Mesendoderm (in vitro differentiated cells): Measurements from ENCODE around the gene GDPD5.

ENCODE experiments used
- DNase-seq: peaks from one replicate; pipeline ENCODE4 v3.0.0; 2013
- H2AK5ac ChIP-seq: 2 replicates; pipeline ENCODE4 v1.6.1; 2013; ENCODE audit warnings: low read length, inconsistent platforms
- H2BK120ac ChIP-seq: 2 replicates; pipeline ENCODE4 v1.6.1; 2013; ENCODE audit warnings: low read depth, mild to moderate bottlenecking, low read length, moderate library complexity, mixed read lengths
- H2BK15ac ChIP-seq: replicated peaks from 2 replicates; pipeline ENCODE4 v1.6.1; 2013; ENCODE audit warnings: low read depth, mild to moderate bottlenecking, moderate library complexity
- H2BK5ac ChIP-seq: 2 replicates; pipeline ENCODE4 v1.6.1; 2013; ENCODE audit warnings: low read length, inconsistent platforms
- H3K18ac ChIP-seq: 2 replicates; pipeline ENCODE4 v1.6.1; 2013; ENCODE audit warnings: mild to moderate bottlenecking, low read length, mixed read lengths
- H3K23ac ChIP-seq: one replicate; pipeline ENCODE4 v1.6.1; 2013; ENCODE audit warnings: low read length
- H3K27ac ChIP-seq: 2 replicates; pipeline ENCODE4 v1.5.1; 2013; ENCODE audit warnings: low read depth, mild to moderate bottlenecking, inconsistent platforms, low read length, moderate library complexity
- H3K27me3 ChIP-seq: 2 replicates; pipeline ENCODE4 v1.6.1; 2013; ENCODE audit warnings: low read length, control low read depth, mild to moderate bottlenecking, inconsistent platforms; ENCODE audit not compliant: insufficient read depth, poor library complexity
- H3K36me3 ChIP-seq: 2 replicates; pipeline ENCODE4 v1.6.1; 2013; ENCODE audit warnings: low read length, inconsistent platforms; ENCODE audit not compliant: control insufficient read depth, insufficient read depth
- H3K4ac ChIP-seq: one replicate; pipeline ENCODE4 v1.6.1; 2013; ENCODE audit warnings: low read depth, mild to moderate bottlenecking, low read length, moderate library complexity
- H3K4me1 ChIP-seq: 2 replicates; pipeline ENCODE4 v1.6.1; 2013; ENCODE audit warnings: low read depth, low read length, inconsistent platforms; ENCODE audit not compliant: control insufficient read depth
- H3K4me2 ChIP-seq: 2 replicates; pipeline ENCODE4 v1.6.1; 2013; ENCODE audit warnings: low read length
- H3K4me3 ChIP-seq: 2 replicates; pipeline ENCODE4 v1.5.1; 2013; ENCODE audit warnings: mild to moderate bottlenecking, low read length
- H3K56ac ChIP-seq: one replicate; pipeline ENCODE4 v1.6.1; 2013; ENCODE audit warnings: low read length
- H3K79me1 ChIP-seq: 2 replicates; pipeline ENCODE4 v1.6.1; 2013; ENCODE audit warnings: low read length, inconsistent platforms
- H3K79me2 ChIP-seq: 2 replicates; pipeline ENCODE4 v1.6.1; 2013; ENCODE audit warnings: mild to moderate bottlenecking, low read length; ENCODE audit not compliant: control insufficient read depth, insufficient read depth
- H3K9ac ChIP-seq: 2 replicates; pipeline ENCODE4 v1.6.1; 2013; ENCODE audit warnings: low read length, inconsistent platforms
- H4K5ac ChIP-seq: one replicate; pipeline ENCODE4 v1.6.1; 2013; ENCODE audit warnings: low read length
- H4K8ac ChIP-seq: one replicate; pipeline ENCODE4 v1.6.1; 2013; ENCODE audit warnings: low read depth, mild to moderate bottlenecking, control low read depth, low read length, moderate library complexity
- WGBS: extraction: QIAGEN DNeasy Blood & Tissue Kit; methylation state at CpG from one replicate; pipeline ENCODE4 v1.1.7; 2013; ENCODE audit warnings: low lambda C conversion rate, missing lambda C conversion rate; ENCODE audit not compliant: insufficient coverage; ENCODE audit errors: extremely low coverage; 5-methylcytosine and 5-hydroxymethylcytosine counted together

The GDPD5 gene

GRCh38 chr11:75568616-75569219, 43.0 kb upstream of the GDPD5 start:
- no peak overlapping the region for H2BK5ac ChIP-seq
- peaks cover 44% of the 10 kb centered on the region for H3K79me2 ChIP-seq
- no peak overlapping the region for H4K8ac ChIP-seq
- H3K27me3 ChIP-seq: no peaks in the 10 kb centered on the region
- no peak overlapping the region for H3K23ac ChIP-seq
- H3K4me2 ChIP-seq: no peak overlapping the region
- no peak overlapping the region for H3K9ac ChIP-seq
- no peak overlapping the region for H2BK15ac ChIP-seq
- H2BK120ac ChIP-seq: no peak overlapping the region
- no peak overlapping the region for H3K4ac ChIP-seq
- H3K36me3 ChIP-seq: peaks cover 62% of the 10 kb centered on the region
- no peak overlapping the region for H3K4me3 ChIP-seq
- no peak overlapping the region for H4K5ac ChIP-seq
- no peak overlapping the region for H2AK5ac ChIP-seq
- H3K79me1 ChIP-seq: peaks cover 35% of the 10 kb centered on the region
- H3K27ac ChIP-seq: no peak overlapping the region
- DNase-seq: no peak
- no CpG with 5 or more reads among the region's 14 CpGs for WGBS
- peaks cover 13% of the 10 kb centered on the region for H3K4me1 ChIP-seq
- no peak overlapping the region for H3K18ac ChIP-seq
- H3K56ac ChIP-seq: no peak overlapping the region

GRCh38 chr11:75567971-75568370, 42.2 kb upstream of the GDPD5 start:
- Histone ChIP-seq H3K79me2 (peaks cover 51% of the 10 kb centered on the region), H3K18ac (no peak overlapping the region), H3K79me1 (peaks cover 36% of the 10 kb centered on the region), H3K4ac (no peak overlapping the region), H3K4me1 (peaks cover 14% of the 10 kb centered on the region), H2BK5ac (no peak overlapping the region), H3K56ac (no peak overlapping the region), H3K9ac (no peak overlapping the region), H3K27me3 (no peaks in the 10 kb centered on the region), H3K4me2 (no peak overlapping the region), H2AK5ac (no peak overlapping the region), H4K5ac (no peak overlapping the region), H3K36me3 (peaks cover 56% of the 10 kb centered on the region), H2BK15ac (no peak overlapping the region), H3K23ac (no peak overlapping the region), H2BK120ac (no peak overlapping the region), H4K8ac (no peak overlapping the region), H3K4me3 (no peak overlapping the region), H3K27ac (no peak overlapping the region)
- no CpG with 5 or more reads among the region's 6 CpGs for WGBS
- no peak for DNase-seq

- Histone ChIP-seq H3K4me1 (peaks cover 14% of the 10 kb centered on the region), H3K56ac (peak overlapping the region; percentile 5), H3K27ac (no peak overlapping the region), H3K36me3 (peaks cover 51% of the 10 kb centered on the region), H3K79me2 (peaks cover 61% of the 10 kb centered on the region), H3K4me2 (no peak overlapping the region), H2BK15ac (no peak overlapping the region), H3K4ac (no peak overlapping the region), H2BK120ac (no peak overlapping the region), H4K8ac (no peak overlapping the region), H3K9ac (no peak overlapping the region), H4K5ac (no peak overlapping the region), H3K18ac (no peak overlapping the region), H2BK5ac (no peak overlapping the region), H3K79me1 (peaks cover 36% of the 10 kb centered on the region), H3K27me3 (no peaks in the 10 kb centered on the region), H2AK5ac (no peak overlapping the region), H3K23ac (no peak overlapping the region), H3K4me3 (no peak overlapping the region)
- no peak for DNase-seq
- WGBS: no CpG with 5 or more reads among the region's 34 CpGs
Measured at GRCh38 chr11:75566763-75567279, 41.1 kb upstream of the GDPD5 start.

GRCh38 chr11:75565916-75566762, 40.4 kb upstream of the GDPD5 start:
- no peak overlapping the region for H2BK15ac ChIP-seq
- no peak overlapping the region for H2BK120ac ChIP-seq
- H3K9ac ChIP-seq: peak overlapping the region; percentile 23
- no peak overlapping the region for H3K27ac ChIP-seq
- no peak overlapping the region for H2AK5ac ChIP-seq
- H3K18ac ChIP-seq: no peak overlapping the region
- H3K23ac ChIP-seq: no peak overlapping the region
- H3K27me3 ChIP-seq: no peaks in the 10 kb centered on the region
- peaks cover 20% of the 10 kb centered on the region for H3K4me1 ChIP-seq
- no peak overlapping the region for H3K4me3 ChIP-seq
- H4K8ac ChIP-seq: no peak overlapping the region
- peaks cover 45% of the 10 kb centered on the region for H3K36me3 ChIP-seq
- H4K5ac ChIP-seq: no peak overlapping the region
- DNase-seq: no peak
- no peak overlapping the region for H3K4ac ChIP-seq
- peaks cover 61% of the 10 kb centered on the region for H3K79me2 ChIP-seq
- H2BK5ac ChIP-seq: no peak overlapping the region
- peak overlapping the region; percentile 50 for H3K56ac ChIP-seq
- H3K4me2 ChIP-seq: no peak overlapping the region
- peaks cover 36% of the 10 kb centered on the region for H3K79me1 ChIP-seq
- no CpG with 5 or more reads among the region's 43 CpGs for WGBS

GRCh38 chr11:75565221-75565814, 39.6 kb upstream of the GDPD5 start:
- Histone ChIP-seq H3K18ac (no peak overlapping the region), H4K5ac (no peak overlapping the region), H3K79me1 (peaks cover 31% of the 10 kb centered on the region), H3K4me3 (no peak overlapping the region), H3K27me3 (no peaks in the 10 kb centered on the region), H3K36me3 (peaks cover 37% of the 10 kb centered on the region), H3K56ac (peak overlapping the region; percentile 95), H3K4me2 (peak overlapping the region; percentile 100), H2BK15ac (no peak overlapping the region), H3K9ac (peak overlapping the region; percentile 94), H3K23ac (peak overlapping the region; percentile 66), H4K8ac (no peak overlapping the region), H3K4ac (no peak overlapping the region), H2BK5ac (no peak overlapping the region), H2BK120ac (no peak overlapping the region), H2AK5ac (no peak overlapping the region), H3K27ac (no peak overlapping the region), H3K79me2 (peaks cover 61% of the 10 kb centered on the region), H3K4me1 (peaks cover 23% of the 10 kb centered on the region)
- WGBS: no CpG with 5 or more reads among the region's 5 CpGs
- peak; percentile 54 for DNase-seq
